GM12878 (cell line): ENCODE measurements around the gene LARP7. TPM values are rescaled to one million over a fixed set of nuclear protein-coding genes. Genes with fewer than 3 reads are reported as not detected.

Experiments
- ATAC-seq: fragments of 200-7000 bp; cut with Tn5 transposase; 3 replicates; pipeline ENCODE4 v1.9.1; 2020; ENCODE audit warnings: mild to moderate bottlenecking, moderate library complexity
- BruUV-seq: library from RNA; stranded (reverse); fragments of 400-500 nt; replicated peaks from 2 replicates; lab custom pipeline; 2021; lab: Mats Ljungman, UMichigan
- CTCF ChIA-PET: fragments of 300-600 bp; sonication (Branson Sonifier 250); formaldehyde crosslinking; extraction: SDS; loops from one replicate; lab custom pipeline; 2021; ENCODE audit warnings: inconsistent platforms; lab: Yijun Ruan, JAX
- POLR2A ChIA-PET: fragments of 350-600 bp; formaldehyde crosslinking; extraction: SDS; loops from one replicate; lab custom pipeline; 2021; ENCODE audit warnings: inconsistent platforms; lab: Charles Lee
- RAD21 ChIA-PET: fragments of 300-600 bp; sonication (Branson Sonifier 250); formaldehyde crosslinking; loops from one replicate; lab custom pipeline; 2023; ENCODE audit warnings: antibody characterized with exemption; ENCODE audit not compliant: unreplicated experiment; lab: Charles Lee
- SMC1A ChIA-PET: fragments of 300-600 bp; sonication (Branson Sonifier 250); formaldehyde crosslinking; loops from one replicate; lab custom pipeline; 2023; ENCODE audit not compliant: unreplicated experiment, uncharacterized antibody; lab: Charles Lee
- DNase-seq: peaks from one replicate; pipeline ENCODE4 v3.0.0-alpha.2; 2011; ENCODE audit warnings: low read depth, low spot score
- FAIRE-seq: peaks from 3 replicates; lab custom pipeline; 2011; peaks lifted over from hg19 to GRCh38; lab: Jason Lieb, UNC
- H2AFZ ChIP-seq: 2 replicates; pipeline ENCODE4 v1.6.0; 2011; ENCODE audit warnings: low read depth, low read length, control low read depth; ENCODE audit not compliant: control insufficient read depth
- H3K27ac ChIP-seq: 2 replicates; pipeline ENCODE4 v1.5.1; 2011; ENCODE audit warnings: control low read depth; ENCODE audit not compliant: control insufficient read depth, insufficient read depth
- H3K27me3 ChIP-seq, 2 experiments: replicated peaks in 1 of 2; 2 replicates each; pipeline versions ENCODE4 v1.6.0 to v1.6.1; 2011; ENCODE audit warnings: low read length in 1 of 2; ENCODE audit not compliant: control insufficient read depth in 2 of 2, insufficient read depth in 2 of 2
- H3K36me3 ChIP-seq, 2 experiments: 2 replicates each; pipeline ENCODE4 v1.5.1; 2011; ENCODE audit warnings: low read length in 1 of 2; ENCODE audit not compliant: control insufficient read depth in 2 of 2, insufficient read depth in 2 of 2
- H3K4me1 ChIP-seq: 2 replicates; pipeline ENCODE4 v1.6.1; 2011; ENCODE audit warnings: mild to moderate bottlenecking, low read length, moderate library complexity, mixed read lengths; ENCODE audit not compliant: control insufficient read depth, insufficient read depth
- H3K4me2 ChIP-seq: 2 replicates; pipeline ENCODE4 v1.6.0; 2011; ENCODE audit warnings: control low read depth; ENCODE audit not compliant: control insufficient read depth, insufficient read depth
- H3K4me3 ChIP-seq: fragments of 200-600 bp; sonication (generic); 2 replicates; pipeline ENCODE4 v1.5.1; 2016
- H3K79me2 ChIP-seq: 2 replicates; pipeline ENCODE4 v1.6.0; 2011; ENCODE audit warnings: low read length; ENCODE audit not compliant: control insufficient read depth, insufficient read depth
- H3K9ac ChIP-seq: 2 replicates; pipeline ENCODE4 v1.8.0; 2011; ENCODE audit warnings: low read length, control low read depth, mixed read lengths; ENCODE audit not compliant: control insufficient read depth, insufficient read depth
- H3K9me3 ChIP-seq: replicated peaks from 3 replicates; pipeline ENCODE4 v1.5.1; 2011; ENCODE audit warnings: mild to moderate bottlenecking, low read length; ENCODE audit not compliant: control insufficient read depth, insufficient read depth
- H4K20me1 ChIP-seq: 2 replicates; pipeline ENCODE4 v1.6.0; 2011; ENCODE audit not compliant: control insufficient read depth, insufficient read depth
- CBFB ChIP-seq: IDR thresholded peaks from 2 replicates; pipeline ENCODE4 v1.6.1; 2016; ENCODE audit warnings: antibody characterized with exemption, low read depth
- DPF2 ChIP-seq: fragments of 450-650 bp; IDR thresholded peaks from 2 replicates; pipeline ENCODE4 v1.6.1; 2017; ENCODE audit warnings: mild to moderate bottlenecking
- HDAC2 ChIP-seq: fragments of 200-600 bp; sonication (generic); IDR thresholded peaks from 2 replicates; pipeline ENCODE4 v1.6.1; 2017
- MTA2 ChIP-seq: fragments of 450-650 bp; IDR thresholded peaks from 2 replicates; pipeline ENCODE4 v1.6.1; 2016; ENCODE audit warnings: low read depth, mild to moderate bottlenecking, moderate library complexity
- NFYA ChIP-seq: IDR thresholded peaks from 2 replicates; pipeline ENCODE4 v1.6.1; 2011; ENCODE audit warnings: low read depth, mild to moderate bottlenecking, low read length, improper control_type of control experiment, borderline replicate concordance
- PRDM15 ChIP-seq: fragments of 450-650 bp; formaldehyde crosslinking; IDR thresholded peaks from 2 replicates; pipeline ENCODE4 v1.4.0; 2020; ENCODE audit warnings: mild to moderate bottlenecking, moderate library complexity
- ZBTB40 ChIP-seq: fragments of 450-650 bp; IDR thresholded peaks from 2 replicates; pipeline ENCODE4 v1.6.1; 2016; ENCODE audit warnings: mild to moderate bottlenecking, moderate library complexity, borderline replicate concordance
- ZNF687 ChIP-seq: fragments of 450-650 bp; IDR thresholded peaks from 2 replicates; pipeline ENCODE4 v1.6.1; 2017; ENCODE audit warnings: mild to moderate bottlenecking, moderate library complexity
- WGBS: methylation state at CpG from one replicate; pipeline ENCODE4 v1.1.6; 2016; ENCODE audit warnings: low lambda C conversion rate; ENCODE audit not compliant: insufficient replicate concordance, insufficient coverage; ENCODE audit errors: missing lambda C conversion rate; 5-methylcytosine and 5-hydroxymethylcytosine counted together
- in situ Hi-C: fragments of 300-500 bp; cut with MboI; formaldehyde crosslinking; loops from 9 replicates; pipeline ENCODE4 v1.14.3; 2018; ENCODE audit warnings: mixed read lengths
- intact Hi-C: fragments of 100-400 bp; cut with micrococcal nuclease; formaldehyde crosslinking; loops from one replicate; pipeline ENCODE4 v1.14.2; 2022; ENCODE audit not compliant: unreplicated experiment
- polyA plus RNA-seq, 11 experiments: library from polyadenylated mRNA; depleted of rRNA in 4 of 11; unstranded in 6 of 11; stranded (reverse) in 5 of 11; fragments of >200 nt; fragmentation: Nextera tagmentation in 4 of 11; fragmentation: Illumina TruSeq in 1 of 11; extraction: Ambion mirVana in 4 of 11; extraction: Trizol in 1 of 11; gene quantifications; 1 replicate in 1 of 11; 2 replicates in 10 of 11; pipeline versions ENCODE4 v1.2.1 to v1.2.3, GENCODE V29; 2011 to 2016; ENCODE audit warnings: inconsistent platforms in 2 of 11, missing spikeins in 2 of 11, low read depth in 1 of 11
- total RNA-seq, 4 experiments: library from RNA; depleted of rRNA in 3 of 4; stranded (reverse); fragments of >200 nt in 3 of 4; fragmentation: Illumina TruSeq in 1 of 4; extraction: Trizol in 1 of 4; gene quantifications; 2 replicates each; pipeline versions ENCODE4 v1.2.1 to v1.2.3, GENCODE V29; 2013 to 2021

LARP7 gene
- total and polyA plus RNA-seq, 10 of the 15 experiments (the other 5 are each of a cell fraction or from before 2014, with no cell fraction given) = 27.8 to 107 (median 61.8) TPM

GRCh38 chr4:112700679-112701078 is 63.7 kb downstream of the LARP7 start:
- Histone ChIP-seq H3K4me2 (no peak overlapping the region), H3K27me3 (peaks cover 6 to 7% of the 10 kb centered on the region in 2 experiments), H3K9me3 (no peaks in the 10 kb centered on the region), H3K27ac (no peak overlapping the region), H3K9ac (no peak overlapping the region), H3K36me3 (no peaks in the 10 kb centered on the region), H3K4me1 (no peaks in the 10 kb centered on the region), H3K79me2 (no peaks in the 10 kb centered on the region), H4K20me1 (no peaks in the 10 kb centered on the region), H2AFZ (no peak overlapping the region), H3K4me3 (no peak overlapping the region)
- no peak for DNase-seq
- POLR2A ChIA-PET = no interaction called here
- intact Hi-C loops = no loop called here
- no peak for FAIRE-seq
- CTCF ChIA-PET = no interaction called here
- SMC1A ChIA-PET = no interaction called here
- RAD21 ChIA-PET = no interaction called here
- WGBS = 81% methylated on average over 3 of the region's 3 CpGs
- TF ChIP-seq DPF2 (no peak), ZNF687 (no peak), MTA2 (no peak), PRDM15 (CRISPR knock-in tag) (no peak), ZBTB40 (no peak), CBFB (no peak), HDAC2 (no peak), NFYA (no peak)
- in situ Hi-C loops = no loop called here
- BruUV-seq = no TSS peak
- ATAC-seq = no peak
